Measurements from ENCODE around the gene TMEM270. TPM values are rescaled to one million over a fixed set of nuclear protein-coding genes. Genes with fewer than 3 reads are reported as not detected.

The TMEM270 gene
- total and polyA plus RNA-seq, 10 of the 15 experiments (the other 5 are each of a cell fraction or from before 2014, with no cell fraction given), result not detected

DNA sequence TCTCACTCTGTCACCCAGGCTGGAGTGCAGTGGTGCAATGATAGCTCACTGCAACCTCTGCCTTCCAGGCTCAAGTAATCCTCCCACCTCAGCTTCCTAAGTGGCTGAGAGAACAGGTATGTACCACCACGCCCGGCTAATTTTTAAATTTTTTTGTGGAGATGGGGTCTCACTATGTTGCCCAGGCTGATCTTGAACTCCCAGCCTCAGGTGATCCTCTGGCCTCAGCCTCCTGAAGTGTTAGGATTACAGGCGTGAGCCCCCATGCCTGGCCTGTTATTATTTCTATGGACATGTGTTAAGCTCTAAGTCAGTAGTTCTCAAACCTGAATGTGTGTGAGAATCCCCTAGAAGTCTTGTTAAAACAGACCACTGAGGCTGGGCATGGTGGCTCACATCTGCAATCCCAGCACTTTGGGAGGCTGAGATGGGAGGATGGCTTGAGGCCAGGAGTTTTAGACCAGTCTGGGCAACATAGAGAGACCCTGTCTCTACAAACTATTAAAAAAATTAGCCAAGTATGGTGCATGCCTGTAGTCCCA is 24.5 kb downstream of the TMEM270 start:
- H3K9ac ChIP-seq (ENCODE audit: control insufficient read depth, insufficient read depth, low read length), result no peak overlapping the region
- BruUV-seq (replicated peaks), result no TSS peak
- no peak for FAIRE-seq
- H3K4me3 ChIP-seq, result no peak overlapping the region
- H3K36me3 ChIP-seq (ENCODE audit: control insufficient read depth in 2 of 2, insufficient read depth in 2 of 2, low read length in 1 of 2), result no peaks in the 10 kb centered on the region
- no peak overlapping the region for H3K4me2 ChIP-seq (ENCODE audit: control insufficient read depth, insufficient read depth)
- SMC1A ChIA-PET (ENCODE audit: uncharacterized antibody, unreplicated experiment), result no interaction called here
- CTCF ChIA-PET, result interaction anchor here (0.6 kb wide), 1 partner anchor 82 kb away, joined by 4 read pairs; no protein-coding TSS in a partner anchor
- H2AFZ ChIP-seq (ENCODE audit: control insufficient read depth, low read depth, low read length), result no peak overlapping the region
- H3K79me2 ChIP-seq (ENCODE audit: control insufficient read depth, insufficient read depth, low read length), result no peaks in the 10 kb centered on the region
- intact Hi-C loops (cut with micrococcal nuclease; ENCODE audit: unreplicated experiment) (no loop called here), in situ Hi-C loops (cut with MboI) (no loop called here)
- no peak overlapping the region for H3K27ac ChIP-seq (ENCODE audit: control insufficient read depth, insufficient read depth)
- H3K27me3 ChIP-seq (replicated peaks in 1 of 2; ENCODE audit: control insufficient read depth in 2 of 2, insufficient read depth in 2 of 2, low read length in 1 of 2), result no peaks in the 10 kb centered on the region; a peak in 1 of 4 replicates
- H4K20me1 ChIP-seq (ENCODE audit: control insufficient read depth, insufficient read depth), result no peaks in the 10 kb centered on the region
- 76% methylated on average over 3 of the region's 3 CpGs for whole genome bisulfite sequencing (ENCODE audit: insufficient coverage, insufficient replicate concordance, low lambda C conversion rate, missing lambda C conversion rate)
- POLR2A ChIA-PET, result no interaction called here
- H3K9me3 ChIP-seq (replicated peaks; ENCODE audit: control insufficient read depth, insufficient read depth, low read length), result no peaks in the 10 kb centered on the region
- H3K4me1 ChIP-seq (ENCODE audit: control insufficient read depth, insufficient read depth, low read length), result no peaks in the 10 kb centered on the region
- no peak for DNase-seq (ENCODE audit: low read depth, low spot score)
- ATAC-seq, result no peak
- RAD21 ChIA-PET (ENCODE audit: unreplicated experiment), result no interaction called here
- TF ChIP-seq ETV6 (conservative IDR thresholded peaks at IDR 0.05 in 1 of 2, IDR thresholded peaks at IDR 0.05 in 1 of 2; ENCODE audit: borderline replicate concordance in 1 of 2, low read depth in 1 of 2) (no peak), BMI1 (IDR thresholded peaks at IDR 0.05; ENCODE audit: borderline replicate concordance) (no peak), FOXM1 (IDR thresholded peaks at IDR 0.05; ENCODE audit: low read depth, low read length) (no peak), CBX3 (IDR thresholded peaks at IDR 0.05; ENCODE audit: borderline replicate concordance, low read depth) (no peak), NR2C1 (IDR thresholded peaks at IDR 0.05) (no peak), NRF1 (conservative IDR thresholded peaks at IDR 0.05; ENCODE audit: low read depth, low read length) (no peak), GATAD2B (conservative IDR thresholded peaks at IDR 0.05; ENCODE audit: low read depth) (no peak), SMARCA5 (IDR thresholded peaks at IDR 0.05) (no peak)
- TF ChIP-seq, protein P1, sequence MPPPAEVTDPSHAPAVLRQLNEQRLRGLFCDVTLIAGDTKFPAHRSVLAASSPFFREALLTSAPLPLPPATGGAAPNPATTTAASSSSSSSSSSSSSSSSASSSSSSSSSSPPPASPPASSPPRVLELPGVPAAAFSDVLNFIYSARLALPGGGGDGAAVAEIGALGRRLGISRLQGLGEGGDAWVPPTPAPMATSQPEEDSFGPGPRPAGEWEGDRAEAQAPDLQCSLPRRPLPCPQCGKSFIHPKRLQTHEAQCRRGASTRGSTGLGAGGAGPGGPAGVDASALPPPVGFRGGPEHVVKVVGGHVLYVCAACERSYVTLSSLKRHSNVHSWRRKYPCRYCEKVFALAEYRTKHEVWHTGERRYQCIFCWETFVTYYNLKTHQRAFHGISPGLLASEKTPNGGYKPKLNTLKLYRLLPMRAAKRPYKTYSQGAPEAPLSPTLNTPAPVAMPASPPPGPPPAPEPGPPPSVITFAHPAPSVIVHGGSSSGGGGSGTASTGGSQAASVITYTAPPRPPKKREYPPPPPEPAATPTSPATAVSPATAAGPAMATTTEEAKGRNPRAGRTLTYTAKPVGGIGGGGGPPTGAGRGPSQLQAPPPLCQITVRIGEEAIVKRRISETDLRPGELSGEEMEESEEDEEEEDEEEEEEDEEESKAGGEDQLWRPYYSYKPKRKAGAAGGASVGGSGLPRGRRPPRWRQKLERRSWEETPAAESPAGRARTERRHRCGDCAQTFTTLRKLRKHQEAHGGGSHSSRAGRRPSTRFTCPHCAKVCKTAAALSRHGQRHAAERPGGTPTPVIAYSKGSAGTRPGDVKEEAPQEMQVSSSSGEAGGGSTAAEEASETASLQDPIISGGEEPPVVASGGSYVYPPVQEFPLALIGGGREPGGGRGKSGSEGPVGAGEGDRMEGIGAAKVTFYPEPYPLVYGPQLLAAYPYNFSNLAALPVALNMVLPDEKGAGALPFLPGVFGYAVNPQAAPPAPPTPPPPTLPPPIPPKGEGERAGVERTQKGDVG (CRISPR knock-in tag; IDR thresholded peaks at IDR 0.05), result no peak
- TF ChIP-seq, protein P2, sequence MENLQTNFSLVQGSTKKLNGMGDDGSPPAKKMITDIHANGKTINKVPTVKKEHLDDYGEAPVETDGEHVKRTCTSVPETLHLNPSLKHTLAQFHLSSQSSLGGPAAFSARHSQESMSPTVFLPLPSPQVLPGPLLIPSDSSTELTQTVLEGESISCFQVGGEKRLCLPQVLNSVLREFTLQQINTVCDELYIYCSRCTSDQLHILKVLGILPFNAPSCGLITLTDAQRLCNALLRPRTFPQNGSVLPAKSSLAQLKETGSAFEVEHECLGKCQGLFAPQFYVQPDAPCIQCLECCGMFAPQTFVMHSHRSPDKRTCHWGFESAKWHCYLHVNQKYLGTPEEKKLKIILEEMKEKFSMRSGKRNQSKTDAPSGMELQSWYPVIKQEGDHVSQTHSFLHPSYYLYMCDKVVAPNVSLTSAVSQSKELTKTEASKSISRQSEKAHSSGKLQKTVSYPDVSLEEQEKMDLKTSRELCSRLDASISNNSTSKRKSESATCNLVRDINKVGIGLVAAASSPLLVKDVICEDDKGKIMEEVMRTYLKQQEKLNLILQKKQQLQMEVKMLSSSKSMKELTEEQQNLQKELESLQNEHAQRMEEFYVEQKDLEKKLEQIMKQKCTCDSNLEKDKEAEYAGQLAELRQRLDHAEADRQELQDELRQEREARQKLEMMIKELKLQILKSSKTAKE (IDR thresholded peaks at IDR 0.05; ENCODE audit: low read depth, poor library complexity, severe bottlenecking), result no peak
- TF ChIP-seq, protein P3, sequence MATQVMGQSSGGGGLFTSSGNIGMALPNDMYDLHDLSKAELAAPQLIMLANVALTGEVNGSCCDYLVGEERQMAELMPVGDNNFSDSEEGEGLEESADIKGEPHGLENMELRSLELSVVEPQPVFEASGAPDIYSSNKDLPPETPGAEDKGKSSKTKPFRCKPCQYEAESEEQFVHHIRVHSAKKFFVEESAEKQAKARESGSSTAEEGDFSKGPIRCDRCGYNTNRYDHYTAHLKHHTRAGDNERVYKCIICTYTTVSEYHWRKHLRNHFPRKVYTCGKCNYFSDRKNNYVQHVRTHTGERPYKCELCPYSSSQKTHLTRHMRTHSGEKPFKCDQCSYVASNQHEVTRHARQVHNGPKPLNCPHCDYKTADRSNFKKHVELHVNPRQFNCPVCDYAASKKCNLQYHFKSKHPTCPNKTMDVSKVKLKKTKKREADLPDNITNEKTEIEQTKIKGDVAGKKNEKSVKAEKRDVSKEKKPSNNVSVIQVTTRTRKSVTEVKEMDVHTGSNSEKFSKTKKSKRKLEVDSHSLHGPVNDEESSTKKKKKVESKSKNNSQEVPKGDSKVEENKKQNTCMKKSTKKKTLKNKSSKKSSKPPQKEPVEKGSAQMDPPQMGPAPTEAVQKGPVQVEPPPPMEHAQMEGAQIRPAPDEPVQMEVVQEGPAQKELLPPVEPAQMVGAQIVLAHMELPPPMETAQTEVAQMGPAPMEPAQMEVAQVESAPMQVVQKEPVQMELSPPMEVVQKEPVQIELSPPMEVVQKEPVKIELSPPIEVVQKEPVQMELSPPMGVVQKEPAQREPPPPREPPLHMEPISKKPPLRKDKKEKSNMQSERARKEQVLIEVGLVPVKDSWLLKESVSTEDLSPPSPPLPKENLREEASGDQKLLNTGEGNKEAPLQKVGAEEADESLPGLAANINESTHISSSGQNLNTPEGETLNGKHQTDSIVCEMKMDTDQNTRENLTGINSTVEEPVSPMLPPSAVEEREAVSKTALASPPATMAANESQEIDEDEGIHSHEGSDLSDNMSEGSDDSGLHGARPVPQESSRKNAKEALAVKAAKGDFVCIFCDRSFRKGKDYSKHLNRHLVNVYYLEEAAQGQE (IDR thresholded peaks at IDR 0.05; ENCODE audit: low read depth, low read length), result no peak
- TF ChIP-seq, protein P4, sequence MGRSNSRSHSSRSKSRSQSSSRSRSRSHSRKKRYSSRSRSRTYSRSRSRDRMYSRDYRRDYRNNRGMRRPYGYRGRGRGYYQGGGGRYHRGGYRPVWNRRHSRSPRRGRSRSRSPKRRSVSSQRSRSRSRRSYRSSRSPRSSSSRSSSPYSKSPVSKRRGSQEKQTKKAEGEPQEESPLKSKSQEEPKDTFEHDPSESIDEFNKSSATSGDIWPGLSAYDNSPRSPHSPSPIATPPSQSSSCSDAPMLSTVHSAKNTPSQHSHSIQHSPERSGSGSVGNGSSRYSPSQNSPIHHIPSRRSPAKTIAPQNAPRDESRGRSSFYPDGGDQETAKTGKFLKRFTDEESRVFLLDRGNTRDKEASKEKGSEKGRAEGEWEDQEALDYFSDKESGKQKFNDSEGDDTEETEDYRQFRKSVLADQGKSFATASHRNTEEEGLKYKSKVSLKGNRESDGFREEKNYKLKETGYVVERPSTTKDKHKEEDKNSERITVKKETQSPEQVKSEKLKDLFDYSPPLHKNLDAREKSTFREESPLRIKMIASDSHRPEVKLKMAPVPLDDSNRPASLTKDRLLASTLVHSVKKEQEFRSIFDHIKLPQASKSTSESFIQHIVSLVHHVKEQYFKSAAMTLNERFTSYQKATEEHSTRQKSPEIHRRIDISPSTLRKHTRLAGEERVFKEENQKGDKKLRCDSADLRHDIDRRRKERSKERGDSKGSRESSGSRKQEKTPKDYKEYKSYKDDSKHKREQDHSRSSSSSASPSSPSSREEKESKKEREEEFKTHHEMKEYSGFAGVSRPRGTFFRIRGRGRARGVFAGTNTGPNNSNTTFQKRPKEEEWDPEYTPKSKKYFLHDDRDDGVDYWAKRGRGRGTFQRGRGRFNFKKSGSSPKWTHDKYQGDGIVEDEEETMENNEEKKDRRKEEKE (IDR thresholded peaks at IDR 0.05), result no peak
